GM12873 (cell line): Measurements from ENCODE around the gene FFAR1.

Experiments
- CTCF ChIP-seq: IDR thresholded peaks from 2 replicates; pipeline ENCODE4 v1.5.1; 2012; ENCODE audit warnings: low read depth, mild to moderate bottlenecking, moderate library complexity, low read length, control low read depth; ENCODE audit not compliant: insufficient read depth; ENCODE audit errors: missing control alignments

FFAR1 gene

GRCh38 chr19:35328851-35329285 lies 18.8 kb upstream of the FFAR1 start, which contains the start of gene CD22:
Gene CD22 (plus strand): TSS chr19:35329187. CDS start chr19:35332041, 2,854 bp downstream.
- no peak for TF ChIP-seq CTCF

GRCh38 chr19:35329323-35329722 lies 18.4 kb upstream of the FFAR1 start:
- TF ChIP-seq CTCF = no peak

- TF ChIP-seq CTCF = no peak
These were observed 17.2 kb upstream of the FFAR1 start for GRCh38 chr19:35330475-35330874.

- no peak for TF ChIP-seq CTCF
These were observed 16.0 kb upstream of the FFAR1 start for GRCh38 chr19:35331551-35332214.

- TF ChIP-seq CTCF = peak; percentile 18
These were observed 14.9 kb upstream of the FFAR1 start for GRCh38 chr19:35332817-35333216.

- TF ChIP-seq CTCF = no peak
These were observed 13.5 kb upstream of the FFAR1 start for GRCh38 chr19:35334144-35334753.

GRCh38 chr19:35336166-35336955 lies 11.3 kb upstream of the FFAR1 start:
- no peak for TF ChIP-seq CTCF
